Suppressor macrophage treated with lipopolysaccharide for 1 hour (primary cell): ENCODE data around the gene KREMEN2.

Experiments
- DNase-seq, 3 donors: peaks; one replicate each; pipeline ENCODE4 v3.0.0-alpha.2; 2020 to 2022

Gene KREMEN2

DNA sequence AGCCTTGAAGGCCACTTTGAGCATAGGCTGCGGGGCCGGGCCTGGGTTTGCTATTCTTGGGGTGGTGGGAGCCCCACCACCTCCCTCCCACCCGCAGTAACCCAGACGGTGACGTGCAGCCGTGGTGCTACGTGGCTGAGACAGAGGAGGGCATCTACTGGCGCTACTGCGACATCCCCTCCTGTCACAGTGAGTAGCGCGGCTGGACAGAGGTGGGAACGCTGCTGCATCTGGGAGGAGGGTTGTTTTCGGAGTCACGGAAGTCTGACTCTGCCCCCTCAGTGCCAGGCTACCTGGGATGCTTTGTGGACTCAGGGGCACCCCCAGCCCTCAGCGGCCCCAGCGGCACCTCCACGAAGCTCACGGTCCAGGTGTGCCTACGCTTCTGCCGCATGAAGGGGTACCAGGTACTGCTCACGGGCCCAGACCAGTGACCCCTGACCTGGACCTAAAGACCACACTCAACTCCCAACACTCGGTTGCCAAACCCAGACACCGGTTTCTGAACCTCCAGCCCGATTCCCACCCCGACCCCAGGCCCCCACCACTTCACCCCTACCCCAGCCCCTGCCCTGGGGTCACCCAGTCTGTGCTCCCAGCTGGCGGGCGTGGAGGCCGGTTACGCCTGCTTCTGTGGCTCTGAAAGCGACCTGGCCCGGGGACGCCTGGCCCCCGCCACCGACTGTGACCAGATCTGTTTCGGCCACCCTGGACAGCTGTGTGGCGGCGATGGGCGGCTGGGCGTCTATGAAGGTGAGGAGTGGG lies 2.1 kb downstream of the KREMEN2 start:
- DNase-seq = no peak

DNA sequence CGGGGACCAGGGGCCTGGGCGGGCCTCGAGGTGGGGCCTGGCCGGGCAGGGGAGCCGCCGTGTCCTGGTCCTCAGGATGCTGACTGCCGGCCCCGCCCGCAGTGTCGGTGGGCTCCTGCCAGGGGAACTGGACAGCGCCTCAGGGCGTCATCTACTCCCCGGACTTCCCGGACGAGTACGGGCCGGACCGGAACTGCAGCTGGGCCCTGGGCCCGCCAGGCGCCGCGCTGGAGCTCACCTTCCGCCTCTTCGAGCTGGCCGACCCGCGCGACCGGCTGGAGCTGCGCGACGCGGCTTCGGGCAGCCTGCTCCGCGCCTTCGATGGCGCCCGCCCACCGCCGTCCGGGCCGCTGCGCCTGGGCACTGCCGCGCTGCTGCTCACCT lies 2.7 kb downstream of the KREMEN2 start:
- DNase-seq = peak; percentile 34 to 50 (median 43)

DNA sequence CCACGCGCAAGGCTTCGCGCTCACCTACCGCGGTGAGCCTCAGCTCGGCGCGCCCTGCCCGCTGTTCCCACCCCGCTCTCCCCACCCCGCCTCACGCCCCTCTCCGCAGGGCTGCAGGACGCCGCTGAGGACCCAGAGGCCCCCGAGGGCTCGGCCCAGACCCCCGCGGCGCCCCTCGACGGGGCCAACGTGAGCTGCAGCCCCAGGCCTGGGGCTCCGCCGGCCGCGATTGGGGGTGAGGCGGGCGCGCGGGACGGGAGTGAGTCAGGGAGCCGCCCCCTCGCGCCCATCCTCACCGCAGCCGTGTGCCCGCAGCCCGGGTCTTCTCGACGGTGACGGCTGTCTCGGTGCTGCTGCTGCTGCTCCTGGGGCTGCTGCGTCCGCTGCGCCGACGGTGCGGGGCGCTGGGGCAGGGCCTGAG lies 3.1 kb downstream of the KREMEN2 start:
- DNase-seq = no peak

DNA sequence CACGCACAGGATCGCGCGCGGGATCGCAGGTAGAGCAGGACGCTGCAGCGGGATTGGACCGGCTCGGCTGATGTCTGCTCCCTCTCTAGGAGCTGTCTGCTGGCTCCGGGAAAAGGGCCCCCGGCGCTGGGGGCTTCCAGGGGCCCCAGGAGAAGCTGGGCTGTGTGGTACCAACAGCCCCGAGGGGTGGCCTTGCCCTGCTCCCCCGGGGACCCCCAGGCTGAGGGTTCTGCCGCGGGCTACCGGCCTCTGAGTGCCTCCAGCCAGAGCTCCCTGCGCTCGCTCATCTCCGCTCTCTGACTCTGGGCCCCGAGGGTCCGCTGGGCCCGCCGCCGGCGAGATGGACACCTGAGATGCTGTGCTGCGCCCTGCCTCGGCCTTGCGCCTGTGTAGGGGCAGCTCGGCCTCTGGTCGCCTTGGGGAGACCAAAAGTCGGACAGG lies 3.7 kb downstream of the KREMEN2 start:
- no peak for DNase-seq

DNA sequence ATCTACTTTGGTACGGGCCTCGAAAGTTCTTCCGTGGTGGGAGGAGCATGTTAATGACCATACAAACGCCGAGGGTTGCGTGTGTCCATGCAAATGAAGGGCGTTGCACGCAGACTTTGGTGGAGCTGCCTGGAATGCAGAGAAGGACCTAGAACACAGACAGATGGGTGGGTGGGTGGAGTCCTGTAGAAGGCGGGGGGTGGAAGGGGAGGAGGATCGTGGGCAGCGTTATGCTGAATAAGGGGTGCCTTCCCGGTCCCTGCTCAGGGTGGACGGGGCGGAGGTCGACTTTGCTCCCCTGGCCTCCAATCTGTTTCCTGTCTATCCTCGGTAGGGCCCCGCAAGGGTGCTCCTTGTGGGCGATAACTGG lies 4.3 kb downstream of the KREMEN2 start:
- DNase-seq = peak in 2 of 3 donors; percentile 15 to 37

DNA sequence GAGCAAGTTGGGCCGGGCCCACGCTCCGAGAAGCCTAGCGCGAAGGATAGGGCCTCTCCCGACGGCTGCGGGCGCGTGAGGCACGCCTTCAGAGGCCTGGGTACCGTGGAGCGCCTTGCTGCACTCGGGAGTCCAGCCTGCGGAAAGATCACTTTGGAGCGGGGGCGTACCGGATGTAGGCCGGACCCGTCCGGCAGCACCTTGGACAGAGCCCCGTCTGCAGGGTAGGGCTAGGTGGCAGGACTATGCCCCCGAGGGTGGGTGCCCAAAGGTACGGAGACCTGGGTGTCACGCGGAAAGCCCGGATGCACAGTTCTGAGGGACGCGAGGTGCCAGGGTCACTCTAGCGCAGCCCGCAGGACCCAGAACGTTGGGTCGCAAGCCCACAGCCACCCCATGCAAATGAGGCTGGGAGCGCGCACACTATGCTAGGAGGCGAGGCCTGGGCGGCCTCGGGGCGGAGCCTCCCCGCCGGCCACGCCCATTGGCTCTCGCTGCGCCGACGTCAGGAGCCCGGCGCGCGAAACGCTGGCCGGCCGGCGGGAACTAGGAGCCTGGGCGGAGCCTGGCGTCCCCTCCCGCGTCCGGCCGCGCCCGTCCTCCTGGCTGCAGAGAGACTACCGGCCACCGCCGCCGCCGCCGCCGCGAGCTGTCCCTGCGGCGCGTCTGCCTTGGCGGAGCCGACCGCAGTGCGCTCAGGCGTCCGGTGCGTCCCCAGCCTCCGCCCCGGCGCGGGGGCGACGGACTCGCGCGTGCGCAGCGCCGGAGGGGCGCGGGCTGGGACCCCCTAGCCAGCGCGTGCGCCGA lies 4.9 kb downstream of the KREMEN2 start, which contains the start of gene PAQR4:
PAQR4 (plus strand) TSS at position 611 of the 807 bp plus-strand sequence. CDS start 327 bp downstream, outside the sequence.
- DNase-seq = peak; percentile 96 to 98 (median 98)

DNA sequence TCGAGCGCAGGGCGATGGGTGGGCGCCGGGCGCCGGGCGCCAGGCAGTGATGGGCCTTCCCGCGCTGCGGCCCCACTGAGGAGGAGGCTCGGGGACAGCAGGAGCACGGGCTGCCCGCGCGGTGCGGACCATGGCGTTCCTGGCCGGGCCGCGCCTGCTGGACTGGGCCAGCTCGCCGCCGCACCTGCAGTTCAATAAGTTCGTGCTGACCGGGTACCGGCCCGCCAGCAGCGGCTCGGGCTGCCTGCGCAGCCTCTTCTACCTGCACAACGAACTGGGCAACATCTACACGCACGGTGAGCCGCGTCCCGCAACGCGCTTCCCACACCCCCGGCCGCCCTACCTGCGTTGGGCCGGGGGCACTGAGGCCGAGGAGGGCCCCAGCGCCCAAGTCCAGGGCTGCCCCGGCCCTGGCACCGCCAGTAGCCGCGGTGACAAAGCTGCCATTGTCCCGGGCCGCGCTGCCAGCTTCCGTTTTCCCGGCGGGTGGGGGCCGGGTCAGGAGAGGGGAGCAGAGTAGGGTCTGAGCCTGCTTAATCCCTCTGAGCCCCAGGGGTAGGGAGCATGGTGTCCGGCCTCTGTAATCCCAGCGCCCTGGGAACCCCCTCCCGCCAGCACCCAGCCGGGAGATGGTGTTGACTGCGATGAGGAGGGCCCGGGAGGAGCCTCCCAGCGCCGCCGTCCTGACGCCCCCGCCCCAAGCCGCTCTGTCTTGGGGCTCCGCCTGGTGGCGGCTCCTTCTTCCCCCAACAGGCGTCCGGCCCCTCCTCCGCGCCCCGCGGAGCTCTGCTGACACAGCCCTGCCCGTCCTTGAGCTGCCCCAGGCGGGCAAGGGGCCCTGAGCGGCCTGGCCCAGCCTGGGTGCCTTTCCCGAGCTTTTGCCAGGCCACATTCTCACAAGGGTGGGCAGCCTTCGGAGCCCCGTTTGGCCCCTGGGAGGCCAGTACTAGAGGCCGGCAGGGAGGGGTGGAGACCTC lies 5.8 kb downstream of the KREMEN2 start:
- peak; percentile 92 to 97 (median 95) for DNase-seq

DNA sequence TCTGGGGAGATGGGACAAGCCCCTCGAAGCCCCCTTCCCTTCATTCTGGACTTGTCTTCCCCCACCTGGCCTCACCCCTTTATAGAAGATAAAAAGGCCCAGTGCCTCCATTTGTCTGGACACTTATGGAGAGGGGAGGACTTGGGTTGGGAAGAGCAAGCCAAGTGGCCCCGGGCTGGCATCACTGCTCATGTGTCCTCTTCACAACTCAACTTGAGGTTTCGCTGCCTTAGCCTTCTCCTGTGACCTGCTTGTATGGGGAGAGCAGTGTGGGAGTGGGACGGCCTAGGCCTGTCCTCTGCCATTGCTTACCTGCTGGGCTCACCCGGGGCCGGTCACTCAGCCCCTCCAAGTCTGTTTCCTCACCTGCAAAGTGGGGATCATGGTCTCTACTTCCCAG lies 6.5 kb downstream of the KREMEN2 start:
- no peak for DNase-seq

DNA sequence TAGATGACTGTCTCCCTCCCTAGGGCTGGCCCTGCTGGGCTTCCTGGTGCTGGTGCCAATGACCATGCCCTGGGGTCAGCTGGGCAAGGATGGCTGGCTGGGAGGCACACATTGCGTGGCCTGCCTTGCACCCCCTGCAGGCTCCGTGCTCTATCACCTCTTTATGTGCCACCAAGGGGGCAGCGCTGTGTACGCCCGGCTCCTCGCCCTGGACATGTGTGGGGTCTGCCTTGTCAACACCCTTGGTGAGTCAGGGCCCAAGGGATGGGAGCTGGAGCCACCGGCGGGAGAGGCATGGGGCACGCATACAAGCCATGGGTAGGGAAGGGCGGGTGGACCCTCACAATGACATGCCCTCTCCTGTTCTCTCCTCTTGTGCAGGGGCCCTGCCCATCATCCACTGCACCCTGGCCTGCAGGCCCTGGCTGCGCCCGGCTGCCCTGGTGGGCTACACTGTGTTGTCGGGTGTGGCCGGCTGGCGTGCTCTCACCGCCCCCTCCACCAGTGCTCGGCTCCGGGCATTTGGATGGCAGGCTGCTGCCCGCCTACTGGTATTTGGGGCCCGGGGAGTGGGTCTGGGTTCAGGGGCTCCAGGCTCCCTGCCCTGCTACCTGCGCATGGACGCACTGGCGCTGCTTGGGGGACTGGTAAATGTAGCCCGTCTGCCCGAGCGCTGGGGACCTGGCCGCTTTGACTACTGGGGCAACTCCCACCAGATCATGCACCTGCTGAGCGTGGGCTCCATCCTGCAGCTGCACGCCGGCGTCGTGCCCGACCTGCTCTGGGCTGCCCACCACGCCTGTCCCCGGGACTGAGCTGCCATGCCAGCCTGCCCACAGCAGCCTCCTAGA lies 7.3 kb downstream of the KREMEN2 start:
- no peak for DNase-seq

DNA sequence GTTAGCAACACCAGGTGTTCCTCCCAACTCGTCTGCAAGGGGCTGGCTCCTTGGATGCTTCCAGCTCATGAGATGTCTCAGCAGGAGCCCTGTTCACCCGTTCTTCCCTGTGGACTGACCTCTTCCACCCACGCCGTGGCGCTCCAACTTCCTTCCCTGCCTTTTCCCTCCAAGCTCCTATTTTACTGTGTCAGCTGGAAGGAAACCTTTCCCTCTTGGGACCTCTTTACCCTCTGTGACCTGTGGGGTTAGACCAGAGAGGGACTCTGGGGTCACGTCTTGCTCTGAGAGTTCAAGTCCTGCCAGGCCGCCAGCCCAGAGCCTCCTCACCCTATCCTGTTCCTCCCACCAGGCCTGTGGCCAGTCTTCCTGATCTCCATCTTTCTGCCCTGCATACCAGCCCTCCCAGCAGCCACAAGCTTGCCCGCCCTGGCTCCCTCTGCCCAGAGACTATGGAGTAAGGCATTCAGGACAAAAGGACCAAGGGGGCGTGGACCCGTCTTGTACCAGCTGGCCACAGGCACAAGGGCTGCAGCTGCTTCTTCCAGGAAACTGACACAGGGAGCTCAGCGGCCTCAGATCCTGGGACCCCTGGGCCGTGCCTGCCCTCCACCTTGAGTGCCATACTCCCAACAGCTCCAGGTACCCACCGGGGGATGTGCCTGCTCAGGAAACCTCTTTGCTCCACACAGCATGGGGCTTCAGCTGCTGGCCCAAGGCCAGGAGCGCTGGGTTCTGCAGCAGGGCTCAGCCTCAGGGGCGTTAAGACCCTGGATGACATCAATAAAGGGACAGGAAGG lies 8.1 kb downstream of the KREMEN2 start:
- no peak for DNase-seq

DNA sequence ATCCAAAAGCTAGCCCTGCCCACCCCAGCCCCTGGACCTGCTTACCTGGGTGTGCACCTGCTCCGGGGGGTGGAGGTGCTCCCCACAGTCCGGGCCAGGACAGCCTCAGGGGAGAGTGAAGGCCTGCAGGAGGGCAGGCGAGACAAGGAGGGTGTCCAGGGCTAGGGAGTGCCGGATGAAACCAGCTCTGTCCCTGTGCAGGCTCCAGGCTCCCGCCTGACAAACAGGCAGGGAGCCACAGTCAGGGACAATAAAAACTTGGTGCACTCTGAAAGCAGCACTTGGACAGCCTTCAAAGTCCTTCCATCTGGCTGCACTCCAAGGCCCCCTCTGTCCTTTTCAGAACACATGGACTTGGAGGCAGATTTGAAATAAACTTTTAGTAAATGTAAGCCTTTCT lies 9.0 kb downstream of the KREMEN2 start:
- DNase-seq = no peak

DNA sequence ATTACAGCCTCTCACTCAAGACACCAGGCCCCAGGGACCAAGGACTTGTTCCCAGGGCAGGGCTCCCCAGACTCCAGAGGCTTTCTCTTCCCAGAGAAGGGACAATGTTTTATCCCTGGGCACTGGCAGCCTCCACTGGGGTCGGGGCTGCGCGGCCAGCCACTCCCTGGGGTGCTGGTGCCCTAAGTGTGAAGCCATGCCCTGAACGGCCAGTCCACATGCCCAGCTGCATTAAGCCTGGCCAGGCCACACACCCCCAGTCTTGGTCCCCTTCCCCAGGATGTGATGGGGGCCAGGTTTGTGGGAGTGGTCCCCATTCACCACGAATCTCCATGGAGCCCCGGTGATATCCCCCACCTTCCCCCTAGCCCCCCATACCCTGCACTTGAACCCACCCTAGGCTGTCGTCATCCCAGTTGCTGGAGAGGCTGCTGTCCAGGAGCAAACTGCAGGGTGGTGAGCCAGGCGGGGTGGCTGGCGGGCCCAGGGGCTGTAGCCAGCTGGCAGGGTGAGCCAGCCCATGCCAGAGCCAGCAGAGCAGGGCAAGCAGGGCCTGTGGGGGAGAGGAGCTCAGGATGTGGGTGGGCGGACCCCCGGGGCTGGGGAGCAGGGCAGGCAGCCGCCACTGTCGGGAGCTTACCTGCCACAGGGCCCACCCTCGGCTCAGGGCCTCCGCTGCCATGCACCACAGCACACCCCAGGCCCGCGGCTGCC lies 9.7 kb downstream of the KREMEN2 start:
- no peak for DNase-seq

DNA sequence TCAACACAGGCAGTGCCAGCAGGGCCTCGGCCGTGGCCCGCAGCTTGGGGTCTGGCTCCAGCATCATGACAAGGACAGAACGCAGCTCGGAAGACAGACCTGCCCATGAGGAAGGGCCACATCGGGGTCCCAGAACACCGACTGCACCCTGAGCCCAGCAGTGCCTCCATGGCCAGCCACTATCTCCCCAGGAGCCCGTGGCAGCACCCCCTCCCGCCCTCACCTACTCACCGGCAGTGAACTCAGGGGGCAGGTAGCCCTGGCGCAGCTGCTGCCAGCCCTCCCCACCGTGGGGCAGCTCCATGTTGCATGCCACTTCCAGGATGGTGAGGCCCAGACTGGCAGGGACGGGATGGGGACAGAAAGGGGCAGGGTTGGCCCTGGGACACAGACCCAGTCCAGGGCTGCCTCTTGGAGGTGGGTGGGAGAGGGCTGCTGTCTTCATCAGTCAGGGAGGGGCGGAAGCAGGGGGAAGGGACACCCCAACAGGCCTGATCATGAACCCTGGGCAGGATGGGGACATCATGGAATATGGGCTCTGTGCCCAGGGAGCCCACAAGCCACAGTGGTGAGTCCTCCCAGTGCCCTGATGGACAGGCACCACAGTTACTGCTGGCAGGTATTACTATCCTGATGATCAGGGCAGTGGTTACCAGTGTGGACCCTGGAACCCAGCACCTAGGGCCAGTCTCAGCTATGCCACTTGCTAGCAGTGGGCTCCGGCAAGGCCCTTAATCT lies 10.4 kb downstream of the KREMEN2 start:
- DNase-seq = no peak

DNA sequence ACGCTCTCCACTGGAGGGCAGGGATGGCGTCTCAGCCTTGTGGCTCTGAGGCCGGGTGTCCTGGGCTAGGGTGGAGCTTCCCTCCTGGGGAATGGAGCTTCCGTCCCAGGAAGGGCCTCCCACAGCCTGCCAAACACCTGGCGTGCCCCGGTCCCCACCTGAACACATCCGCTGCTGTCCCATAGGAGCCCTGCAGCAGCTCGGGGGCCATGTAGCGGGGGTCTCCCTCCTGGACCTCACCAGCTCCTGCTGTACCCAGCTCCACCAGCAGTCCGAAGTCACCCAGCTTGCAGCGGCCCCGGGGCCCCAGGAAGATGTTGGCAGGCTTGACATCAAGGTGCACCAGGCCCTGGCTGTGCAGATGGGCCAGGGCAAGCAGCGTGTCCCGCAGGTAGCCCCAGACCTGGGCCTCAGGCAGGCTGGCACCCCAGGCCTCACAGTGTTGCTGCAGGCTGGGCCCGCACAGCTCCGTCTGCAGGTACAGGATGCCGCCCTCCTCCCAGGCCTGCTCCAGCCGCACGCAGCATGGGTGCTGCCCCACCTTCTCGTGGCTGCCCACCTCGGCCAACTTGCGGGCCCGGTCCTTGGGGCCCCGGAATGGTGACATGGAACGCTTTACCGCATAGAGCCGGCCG lies 11.2 kb downstream of the KREMEN2 start:
- DNase-seq = no peak

DNA sequence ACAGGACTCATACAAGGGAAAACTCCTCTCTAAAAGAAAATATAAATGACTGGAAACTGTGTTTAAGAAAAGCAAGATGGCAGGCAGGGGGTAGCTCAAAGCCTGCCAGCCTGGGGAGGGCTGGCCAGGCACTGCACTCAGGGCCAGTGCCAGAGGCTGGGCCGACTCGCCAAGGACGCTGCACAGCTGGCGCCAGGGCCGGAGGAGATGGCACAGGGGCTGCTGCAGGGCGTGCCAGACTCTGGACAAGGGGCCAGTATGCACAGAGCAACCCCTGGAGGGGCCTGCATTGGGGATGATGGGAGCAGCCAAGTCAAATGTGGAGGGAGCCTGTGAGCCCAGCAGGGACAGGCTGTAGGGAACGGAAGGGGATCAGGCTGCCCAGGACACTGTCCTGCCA lies 12.1 kb downstream of the KREMEN2 start:
- DNase-seq = no peak

DNA sequence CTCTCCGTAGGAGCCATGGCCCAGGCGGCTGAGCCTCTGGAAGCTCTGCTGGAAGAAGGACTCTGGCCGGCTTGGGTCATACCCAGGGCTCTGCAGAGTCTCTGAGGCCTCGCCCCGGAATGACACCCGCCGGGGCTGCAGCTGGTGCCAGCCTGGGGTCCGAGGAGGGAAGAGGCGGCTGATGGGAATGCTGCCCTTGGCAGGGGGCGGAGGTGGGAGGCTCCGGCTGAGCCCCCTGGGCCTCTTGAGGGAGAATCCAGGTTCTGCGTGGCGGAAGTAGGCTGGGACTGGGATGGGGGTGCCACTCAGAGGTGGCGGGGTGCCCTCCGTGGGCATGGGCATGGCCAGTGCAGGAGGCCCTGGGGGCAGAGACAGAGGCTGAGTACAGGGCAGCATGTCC lies 12.6 kb downstream of the KREMEN2 start:
- DNase-seq = no peak

DNA sequence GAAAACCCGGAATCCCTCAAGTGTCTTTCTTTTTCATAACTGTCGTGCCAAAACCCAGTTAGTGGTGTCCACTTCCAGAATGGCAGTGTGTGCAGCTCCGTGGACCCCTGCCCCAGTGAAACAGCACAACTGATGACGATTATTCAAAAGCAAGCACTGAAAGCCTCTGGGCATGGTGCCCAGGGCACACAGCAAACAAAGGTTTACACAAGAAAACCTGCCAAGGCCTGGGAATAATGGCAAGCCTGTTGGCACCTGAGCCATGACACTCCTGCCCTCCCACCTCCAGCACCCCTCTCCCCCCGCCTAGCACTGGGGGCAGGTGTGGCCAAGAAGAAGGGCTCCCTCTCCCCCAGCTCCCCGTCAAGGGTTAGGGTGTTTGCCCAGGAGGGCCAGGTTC lies 13.4 kb downstream of the KREMEN2 start:
- no peak for DNase-seq

DNA sequence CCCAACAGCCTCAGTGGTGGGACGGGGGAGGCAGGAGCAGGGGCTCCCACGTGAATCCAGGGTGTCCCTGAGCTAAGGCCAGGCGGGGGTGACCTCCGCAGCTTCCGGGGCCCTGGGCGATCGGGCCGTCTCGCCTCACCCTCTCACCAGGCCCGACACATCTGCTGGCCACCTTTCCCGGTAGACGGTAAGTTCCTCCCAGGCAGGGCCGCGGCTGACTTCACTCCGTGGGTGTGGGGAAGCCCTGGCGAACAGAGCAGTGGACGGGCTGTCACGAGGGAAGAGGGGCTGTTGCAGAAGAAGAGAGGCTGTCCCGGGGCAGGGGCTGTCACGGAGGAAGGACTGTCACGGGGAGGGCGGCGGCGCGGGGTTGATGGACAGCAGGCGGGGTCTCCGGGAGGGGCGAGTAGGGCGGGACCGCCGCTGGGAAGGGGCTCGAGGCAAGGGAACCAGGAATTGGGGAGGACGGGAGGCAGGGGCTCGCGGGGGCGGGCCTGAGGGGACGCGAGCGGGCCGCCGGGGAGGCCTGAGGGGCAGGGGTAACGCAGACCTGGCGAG lies 15.7 kb downstream of the KREMEN2 start:
- peak; percentile 74 to 87 (median 81) for DNase-seq
